GM10266 (cell line): Measurements from ENCODE around the gene MAMDC4.

ENCODE experiments used
- DNase-seq: peaks from one replicate; pipeline ENCODE4 v3.0.0; 2012; ENCODE audit errors: extremely low spot score
- TF ChIP-seq, protein P1 (sequence below): IDR thresholded peaks from 2 replicates; pipeline ENCODE4 v1.5.1; 2012; ENCODE audit warnings: mild to moderate bottlenecking, low read depth; ENCODE audit not compliant: control insufficient read depth, insufficient read depth; ENCODE audit errors: missing control alignments

Gene MAMDC4

DNA sequence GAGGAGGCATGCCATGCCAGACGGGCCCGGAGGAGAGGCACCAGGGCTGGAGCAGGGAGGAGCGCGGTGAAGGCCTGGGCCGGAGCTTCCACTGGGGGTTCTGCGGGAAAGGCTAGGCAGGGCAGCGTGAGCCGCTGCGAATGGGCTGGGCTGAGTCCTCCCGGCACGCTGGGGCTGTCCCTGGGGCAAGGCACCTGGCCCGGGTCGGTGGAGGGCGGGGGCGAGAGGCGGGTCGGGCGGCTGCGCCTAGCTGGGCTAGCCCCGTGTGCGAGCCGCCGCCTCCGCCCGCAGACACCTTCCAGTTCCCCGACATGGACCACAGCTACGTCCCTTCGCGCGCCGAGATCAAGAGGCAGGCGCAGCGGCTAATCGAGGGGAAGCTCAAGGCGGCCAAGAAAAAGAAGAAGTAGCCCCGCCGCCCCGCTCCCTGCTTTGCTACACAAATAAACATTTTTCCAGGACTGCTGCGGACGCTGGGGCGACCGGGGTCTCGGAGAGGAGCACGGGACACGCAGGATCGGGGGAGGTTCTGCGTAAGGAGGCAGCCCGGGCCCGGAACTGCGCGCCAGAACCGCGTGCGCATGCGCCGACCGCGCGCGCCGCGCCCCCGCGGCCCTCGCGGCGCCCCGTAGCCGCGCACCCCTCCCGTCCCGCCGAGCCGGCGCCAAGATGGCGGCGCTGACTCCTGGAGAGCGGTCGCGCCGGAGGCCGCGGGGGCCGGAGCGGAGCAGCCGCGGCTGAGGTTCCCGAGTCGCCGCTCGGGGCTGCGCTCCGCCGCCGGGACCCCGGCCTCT, 44.7 kb upstream of the MAMDC4 start, which contains the start of gene RABL6:
Gene RABL6 (plus strand): TSS at position 668 of the 794 bp plus-strand sequence. CDS start 249 bp downstream, outside the sequence.
- DNase-seq: peak; percentile 99
- TF ChIP-seq, protein P1, sequence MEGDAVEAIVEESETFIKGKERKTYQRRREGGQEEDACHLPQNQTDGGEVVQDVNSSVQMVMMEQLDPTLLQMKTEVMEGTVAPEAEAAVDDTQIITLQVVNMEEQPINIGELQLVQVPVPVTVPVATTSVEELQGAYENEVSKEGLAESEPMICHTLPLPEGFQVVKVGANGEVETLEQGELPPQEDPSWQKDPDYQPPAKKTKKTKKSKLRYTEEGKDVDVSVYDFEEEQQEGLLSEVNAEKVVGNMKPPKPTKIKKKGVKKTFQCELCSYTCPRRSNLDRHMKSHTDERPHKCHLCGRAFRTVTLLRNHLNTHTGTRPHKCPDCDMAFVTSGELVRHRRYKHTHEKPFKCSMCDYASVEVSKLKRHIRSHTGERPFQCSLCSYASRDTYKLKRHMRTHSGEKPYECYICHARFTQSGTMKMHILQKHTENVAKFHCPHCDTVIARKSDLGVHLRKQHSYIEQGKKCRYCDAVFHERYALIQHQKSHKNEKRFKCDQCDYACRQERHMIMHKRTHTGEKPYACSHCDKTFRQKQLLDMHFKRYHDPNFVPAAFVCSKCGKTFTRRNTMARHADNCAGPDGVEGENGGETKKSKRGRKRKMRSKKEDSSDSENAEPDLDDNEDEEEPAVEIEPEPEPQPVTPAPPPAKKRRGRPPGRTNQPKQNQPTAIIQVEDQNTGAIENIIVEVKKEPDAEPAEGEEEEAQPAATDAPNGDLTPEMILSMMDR: no peak

DNA sequence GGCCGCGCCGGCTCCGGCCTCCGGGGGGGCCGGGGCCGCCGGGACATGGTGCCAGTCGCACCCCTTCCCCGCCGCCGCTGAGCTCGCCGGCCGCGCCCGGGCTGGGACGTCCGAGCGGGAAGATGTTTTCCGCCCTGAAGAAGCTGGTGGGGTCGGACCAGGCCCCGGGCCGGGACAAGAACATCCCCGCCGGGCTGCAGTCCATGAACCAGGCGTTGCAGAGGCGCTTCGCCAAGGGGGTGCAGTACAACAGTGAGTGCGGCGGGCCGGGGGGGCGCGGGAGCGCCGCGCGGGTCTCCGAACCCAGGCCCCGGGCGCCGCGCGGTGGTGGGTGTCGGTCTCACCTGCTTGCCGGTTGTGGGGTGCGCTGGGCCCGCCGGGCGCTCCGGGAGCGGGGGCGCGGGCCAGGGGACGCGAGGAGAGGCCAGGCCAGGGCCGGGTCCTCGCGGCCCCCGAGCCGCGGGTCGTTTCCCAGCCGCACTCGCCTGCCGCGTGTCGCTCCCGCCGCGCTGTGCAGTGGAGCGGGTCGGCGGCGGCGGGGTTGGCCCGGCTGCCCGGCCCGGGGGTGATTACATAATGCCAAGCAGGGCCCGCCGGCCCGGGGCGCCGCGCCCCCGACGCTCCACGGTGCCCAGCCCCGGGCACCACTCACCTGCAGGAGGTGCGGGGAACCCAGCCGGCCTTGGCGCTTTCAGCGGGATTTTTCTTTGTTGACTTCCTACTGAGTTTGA, 43.9 kb upstream of the MAMDC4 start:
- peak; percentile 65 for DNase-seq
- TF ChIP-seq, protein P1: no peak

DNA sequence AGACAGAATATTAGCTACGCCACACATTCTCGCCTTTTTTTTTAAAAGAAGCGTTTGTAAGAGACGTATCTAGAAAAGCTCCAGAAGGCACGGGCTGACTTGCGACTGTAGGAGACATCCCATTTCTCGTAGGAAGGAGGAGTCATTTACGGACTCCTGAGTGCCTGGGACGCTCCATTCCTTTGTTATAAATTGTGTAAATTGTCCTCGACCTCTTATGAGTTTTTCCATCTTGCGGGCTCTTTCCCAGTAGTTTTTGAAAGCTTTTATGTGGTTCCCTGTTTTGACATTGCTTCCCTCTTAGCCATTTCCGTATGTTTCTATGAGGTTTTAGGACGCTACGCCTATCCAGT, 43.4 kb upstream of the MAMDC4 start:
- DNase-seq: no peak
- TF ChIP-seq, protein P1: no peak

DNA sequence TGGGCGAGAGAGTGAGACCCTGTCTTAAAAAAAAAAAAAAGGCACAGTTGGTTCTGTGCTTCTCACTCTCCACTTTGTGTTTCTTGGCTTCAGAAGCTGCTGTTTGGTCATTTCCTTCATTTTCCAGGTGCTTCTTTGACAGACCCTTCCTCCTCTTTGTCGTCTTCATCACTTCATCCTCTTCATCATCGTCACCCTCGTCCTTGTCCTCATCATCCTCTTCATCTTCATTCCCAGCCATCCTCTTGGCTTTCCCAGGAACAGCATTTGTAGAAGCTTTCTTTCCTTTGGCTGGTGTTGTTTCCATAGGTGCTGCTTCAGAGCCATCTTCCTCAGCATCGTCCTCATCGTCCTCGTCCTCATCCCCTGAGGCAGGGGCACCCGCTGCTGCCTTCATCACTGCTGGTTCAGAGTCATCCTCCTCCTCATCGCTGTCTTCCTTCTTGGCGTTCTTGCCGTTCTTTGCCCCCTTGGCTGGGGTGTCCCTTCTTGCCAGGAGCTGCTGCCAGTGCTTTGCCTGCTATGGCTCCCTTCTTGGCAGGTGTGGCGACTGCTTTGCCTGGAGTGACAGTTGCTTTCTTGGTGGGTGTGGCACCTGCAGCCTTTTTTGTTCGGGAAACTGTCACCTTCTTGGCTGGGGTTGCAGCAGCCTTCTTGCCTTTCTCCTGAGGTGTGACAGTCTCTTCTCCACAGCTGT, 37.3 kb upstream of the MAMDC4 start:
- DNase-seq: no peak
- TF ChIP-seq, protein P1: no peak

DNA sequence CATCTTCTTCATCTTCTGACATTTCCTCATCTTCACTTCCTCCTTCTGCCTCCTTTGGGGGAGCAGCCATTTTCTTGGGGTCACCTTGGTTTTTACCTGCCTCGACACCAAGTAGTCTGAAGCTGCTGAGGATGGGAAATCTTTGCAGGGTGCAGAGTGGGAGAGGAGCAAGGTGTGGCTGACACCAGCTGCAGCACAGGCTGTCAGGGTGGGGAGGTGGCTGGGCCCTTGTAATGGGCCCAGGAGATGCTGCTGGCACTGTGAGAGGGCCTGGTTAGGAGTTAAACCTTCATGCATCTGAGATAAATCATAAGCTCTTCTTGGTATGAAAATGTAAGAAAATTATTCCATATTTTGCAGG, 36.7 kb upstream of the MAMDC4 start:
- TF ChIP-seq, protein P1: no peak
- no peak for DNase-seq

DNA sequence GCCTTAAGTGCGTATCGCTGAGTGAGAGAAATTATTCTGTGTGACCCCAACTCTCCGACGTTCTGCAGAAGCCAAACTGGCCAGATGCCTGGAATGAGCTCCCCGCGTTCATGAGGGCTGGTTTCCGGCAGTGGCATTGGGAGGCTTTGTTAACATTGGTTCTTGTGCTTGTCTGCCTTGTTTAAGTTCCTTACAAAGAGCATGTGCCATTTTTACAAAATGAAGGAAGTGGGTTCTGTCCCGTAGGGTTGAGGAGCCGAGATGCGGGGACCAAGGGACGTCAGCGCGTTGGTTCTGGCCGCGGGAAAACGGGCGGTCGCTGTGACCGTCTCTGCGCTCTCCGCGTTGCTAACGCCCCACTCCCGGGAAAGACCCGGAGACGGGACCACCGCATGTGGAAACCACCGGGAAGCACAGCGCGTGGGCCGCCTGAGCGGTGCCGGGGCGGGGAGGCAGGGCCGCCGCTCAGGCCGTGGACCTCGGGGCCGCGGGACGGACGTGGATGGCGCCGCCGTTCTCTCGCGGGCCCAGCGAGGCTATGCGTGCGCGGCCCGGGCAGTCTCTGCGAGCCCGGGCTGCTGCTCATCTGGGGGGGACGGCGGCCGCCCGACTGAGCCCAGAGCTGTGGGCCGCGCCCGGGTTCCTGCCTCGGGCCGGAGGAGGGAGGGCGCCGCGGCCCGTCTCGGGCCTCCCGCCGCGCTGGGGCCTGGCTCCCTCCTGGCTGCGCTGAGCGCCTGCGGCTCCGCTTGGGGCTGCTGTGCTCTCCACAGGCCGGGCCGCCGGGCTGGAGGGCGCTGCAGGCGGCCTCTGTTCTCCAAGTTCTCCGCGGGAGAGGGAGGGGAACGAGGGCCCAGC, 30.9 kb upstream of the MAMDC4 start:
- TF ChIP-seq, protein P1: no peak
- no peak for DNase-seq
